Lung microvascular endothelial cell (primary cell): Measurements from ENCODE around the gene ARFIP2. TPM values are rescaled to one million over a fixed set of nuclear protein-coding genes. Genes with fewer than 3 reads are reported as not detected.

Experiments
- DNase-seq, 2 donors: peaks; one replicate each; pipeline versions ENCODE4 v3.0.0 to v3.0.0-alpha.2; 2010; ENCODE audit warnings: low read depth in 2 of 2
- total RNA-seq: library from RNA; depleted of rRNA; stranded (reverse); fragments of >200 nt; gene quantifications from 2 replicates; pipeline ENCODE4 v1.2.1, GENCODE V29; 2014

ARFIP2 gene
- total RNA-seq, 1 donor from 2014 or later: 27.6 TPM

GRCh38 chr11:6482441-6482840 lies 1.3 kb upstream of the ARFIP2 start:
- no peak for DNase-seq

GRCh38 chr11:6481924-6482275 lies 769 bp upstream of the ARFIP2 start:
- DNase-seq: peak; percentile 33 to 39

GRCh38 chr11:6480299-6480914 lies 724 bp downstream of the ARFIP2 start:
- no peak for DNase-seq

GRCh38 chr11:6476571-6476970 lies 4.6 kb downstream of the ARFIP2 start:
- DNase-seq: no peak

- DNase-seq: peak in 1 of 2 donors; percentile 25
These were observed 5.2 kb downstream of the ARFIP2 start for GRCh38 chr11:6475936-6476335.

- no peak for DNase-seq
These were observed 6.2 kb downstream of the ARFIP2 start for GRCh38 chr11:6474806-6475500.

GRCh38 chr11:6474413-6474792 lies 6.7 kb downstream of the ARFIP2 start:
- DNase-seq: no peak

- DNase-seq: peak; percentile 89 to 91
These were observed 7.4 kb downstream of the ARFIP2 start, which contains the start of gene TRIM3 for GRCh38 chr11:6473451-6474412. Gene TRIM3 (minus strand): TSS chr11:6473941. CDS start chr11:6465695, 8,246 bp downstream.

GRCh38 chr11:6472934-6473333 lies 8.2 kb downstream of the ARFIP2 start:
- no peak for DNase-seq

GRCh38 chr11:6469599-6469998 lies 11.5 kb downstream of the ARFIP2 start:
- DNase-seq: no peak

- peak; percentile 94 to 95 for DNase-seq
These were observed 12.2 kb downstream of the ARFIP2 start for GRCh38 chr11:6468712-6469495.

GRCh38 chr11:6459099-6459450 lies 22.1 kb downstream of the ARFIP2 start:
- DNase-seq: no peak

- no peak for DNase-seq
These were observed 22.6 kb downstream of the ARFIP2 start for GRCh38 chr11:6458352-6459098.

- no peak for DNase-seq
These were observed 23.4 kb downstream of the ARFIP2 start for GRCh38 chr11:6457581-6458320.

GRCh38 chr11:6456361-6457073 lies 24.6 kb downstream of the ARFIP2 start:
- no peak for DNase-seq

GRCh38 chr11:6455070-6455469 lies 26.1 kb downstream of the ARFIP2 start:
- DNase-seq: no peak

- no peak for DNase-seq
These were observed 28.0 kb downstream of the ARFIP2 start for GRCh38 chr11:6453152-6453551.

- no peak for DNase-seq
These were observed 28.9 kb downstream of the ARFIP2 start for GRCh38 chr11:6452219-6452618.

GRCh38 chr11:6448574-6448973 lies 32.6 kb downstream of the ARFIP2 start:
- no peak for DNase-seq
